Parathyroid adenoma (tissue), 2 donors: ENCODE measurements around the gene ARL5C.

Experiments
- H2AFZ ChIP-seq: fragments of 300-600 bp; sonication (generic); one replicate; pipeline ENCODE4 v1.7.0; 2017; ENCODE audit warnings: antibody characterized with exemption, mild to moderate bottlenecking
- H3K27ac ChIP-seq: fragments of 300-600 bp; sonication (generic); one replicate; pipeline ENCODE4 v1.7.0; 2017
- H3K27me3 ChIP-seq: fragments of 300-600 bp; sonication (generic); one replicate; pipeline ENCODE4 v1.7.0; 2017; ENCODE audit warnings: low read length; ENCODE audit not compliant: control insufficient read depth, insufficient read depth
- H3K36me3 ChIP-seq: fragments of 300-600 bp; sonication (generic); one replicate; pipeline ENCODE4 v1.7.0; 2017; ENCODE audit warnings: low read length; ENCODE audit not compliant: control insufficient read depth, insufficient read depth
- H3K4me1 ChIP-seq: fragments of 300-600 bp; sonication (generic); one replicate; pipeline ENCODE4 v1.7.0; 2017; ENCODE audit warnings: control low read depth
- H3K4me2 ChIP-seq: fragments of 300-600 bp; sonication (generic); one replicate; pipeline ENCODE4 v1.7.0; 2017; ENCODE audit warnings: low read length
- H3K4me3 ChIP-seq: fragments of 300-600 bp; sonication (generic); one replicate; pipeline ENCODE4 v1.7.0; 2017; ENCODE audit warnings: low read depth, low read length
- H3K79me2 ChIP-seq: fragments of 300-600 bp; sonication (generic); one replicate; pipeline ENCODE4 v1.7.0; 2017; ENCODE audit warnings: control low read depth
- H3K9ac ChIP-seq: fragments of 300-600 bp; sonication (generic); one replicate; pipeline ENCODE4 v1.7.0; 2017; ENCODE audit warnings: mild to moderate bottlenecking
- H3K9me3 ChIP-seq: fragments of 300-600 bp; sonication (generic); one replicate; pipeline ENCODE4 v1.7.0; 2017; ENCODE audit warnings: low read length; ENCODE audit not compliant: control insufficient read depth
- TF ChIP-seq, protein P1 (sequence below): fragments of 300-600 bp; sonication (generic); IDR thresholded peaks from one replicate; pipeline ENCODE4 v1.7.0; 2017; ENCODE audit warnings: antibody characterized with exemption, mild to moderate bottlenecking
- donor health status: primary hyperparathyroidism.

The ARL5C gene

DNA sequence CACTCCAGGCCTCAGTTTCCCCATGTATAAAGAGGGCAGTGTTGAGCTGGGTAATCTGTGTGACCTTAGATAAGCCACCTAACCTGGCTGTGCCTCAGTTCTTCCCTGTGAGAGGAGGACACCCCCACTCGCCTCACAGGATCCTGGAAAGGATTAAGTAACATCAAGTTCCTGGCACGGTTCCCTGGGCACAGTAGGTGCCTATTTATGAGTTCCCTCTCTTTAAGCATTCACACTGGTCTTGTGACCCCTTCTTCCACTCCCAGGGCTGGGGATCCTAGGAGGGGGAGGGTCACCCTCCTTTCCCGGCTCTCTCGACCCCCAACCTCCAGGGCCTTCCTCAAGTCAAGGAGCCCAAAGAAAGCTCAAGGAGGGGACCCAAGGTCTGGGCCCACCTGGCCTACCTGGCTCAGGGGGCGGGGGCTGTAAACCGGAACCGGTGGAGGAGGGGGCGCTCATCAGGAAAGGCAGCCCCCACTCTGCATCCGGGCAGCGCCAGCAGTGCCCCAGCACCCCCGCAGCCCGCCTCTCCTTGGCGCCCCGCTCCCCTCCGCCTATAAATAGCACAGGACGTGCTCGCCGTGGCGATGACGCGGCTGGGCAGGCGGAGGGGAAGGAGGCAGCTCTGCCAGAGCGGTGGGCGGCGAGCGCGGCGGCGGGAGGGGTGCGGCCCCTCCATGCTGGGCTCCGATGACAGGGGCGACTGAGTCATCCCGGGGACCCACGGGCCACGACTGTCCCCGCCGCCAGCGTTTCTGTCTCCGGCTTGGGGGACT, 43.5 kb upstream of the ARL5C start:
- peak overlapping the region; percentile 60 for H3K4me2 ChIP-seq
- TF ChIP-seq, protein P1, sequence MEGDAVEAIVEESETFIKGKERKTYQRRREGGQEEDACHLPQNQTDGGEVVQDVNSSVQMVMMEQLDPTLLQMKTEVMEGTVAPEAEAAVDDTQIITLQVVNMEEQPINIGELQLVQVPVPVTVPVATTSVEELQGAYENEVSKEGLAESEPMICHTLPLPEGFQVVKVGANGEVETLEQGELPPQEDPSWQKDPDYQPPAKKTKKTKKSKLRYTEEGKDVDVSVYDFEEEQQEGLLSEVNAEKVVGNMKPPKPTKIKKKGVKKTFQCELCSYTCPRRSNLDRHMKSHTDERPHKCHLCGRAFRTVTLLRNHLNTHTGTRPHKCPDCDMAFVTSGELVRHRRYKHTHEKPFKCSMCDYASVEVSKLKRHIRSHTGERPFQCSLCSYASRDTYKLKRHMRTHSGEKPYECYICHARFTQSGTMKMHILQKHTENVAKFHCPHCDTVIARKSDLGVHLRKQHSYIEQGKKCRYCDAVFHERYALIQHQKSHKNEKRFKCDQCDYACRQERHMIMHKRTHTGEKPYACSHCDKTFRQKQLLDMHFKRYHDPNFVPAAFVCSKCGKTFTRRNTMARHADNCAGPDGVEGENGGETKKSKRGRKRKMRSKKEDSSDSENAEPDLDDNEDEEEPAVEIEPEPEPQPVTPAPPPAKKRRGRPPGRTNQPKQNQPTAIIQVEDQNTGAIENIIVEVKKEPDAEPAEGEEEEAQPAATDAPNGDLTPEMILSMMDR, result no peak
- no peaks in the 10 kb centered on the region for H3K9me3 ChIP-seq
- H3K27ac ChIP-seq, result no peak overlapping the region
- H3K79me2 ChIP-seq, result no peaks in the 10 kb centered on the region
- no peaks in the 10 kb centered on the region for H3K36me3 ChIP-seq
- H3K9ac ChIP-seq, result no peak overlapping the region
- H3K4me1 ChIP-seq, result peaks cover 9% of the 10 kb centered on the region
- H3K27me3 ChIP-seq, result no peaks in the 10 kb centered on the region
- H3K4me3 ChIP-seq, result peak overlapping the region; percentile 12
- H2AFZ ChIP-seq, result peak overlapping the region; percentile 86

DNA sequence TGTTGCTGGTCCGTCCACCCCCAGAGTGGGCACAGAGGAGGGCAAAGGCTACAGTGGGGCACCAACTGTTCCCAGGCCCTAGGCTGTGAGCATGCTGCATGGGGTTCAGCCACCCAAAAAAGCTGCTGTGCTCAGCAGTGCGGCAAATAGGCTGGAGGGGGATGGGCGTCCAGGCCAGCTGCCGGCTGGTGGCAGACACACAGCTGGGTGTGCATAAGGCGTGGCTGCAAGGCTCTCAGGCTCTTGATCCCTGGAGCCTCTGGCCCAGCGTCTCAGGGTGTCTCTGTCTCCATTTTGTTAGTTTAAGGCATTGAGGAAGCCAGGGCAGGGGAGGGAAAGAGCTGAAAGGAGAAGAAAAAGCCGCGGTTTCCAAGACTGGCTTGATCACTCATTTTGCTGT, 42.9 kb upstream of the ARL5C start:
- Histone ChIP-seq H3K9ac (no peak overlapping the region), H3K27me3 (no peaks in the 10 kb centered on the region), H2AFZ (no peak overlapping the region), H3K4me3 (no peak overlapping the region), H3K4me1 (peaks cover 9% of the 10 kb centered on the region), H3K79me2 (no peaks in the 10 kb centered on the region), H3K36me3 (no peaks in the 10 kb centered on the region), H3K9me3 (no peaks in the 10 kb centered on the region), H3K4me2 (no peak overlapping the region), H3K27ac (no peak overlapping the region)
- TF ChIP-seq, protein P1, result no peak

DNA sequence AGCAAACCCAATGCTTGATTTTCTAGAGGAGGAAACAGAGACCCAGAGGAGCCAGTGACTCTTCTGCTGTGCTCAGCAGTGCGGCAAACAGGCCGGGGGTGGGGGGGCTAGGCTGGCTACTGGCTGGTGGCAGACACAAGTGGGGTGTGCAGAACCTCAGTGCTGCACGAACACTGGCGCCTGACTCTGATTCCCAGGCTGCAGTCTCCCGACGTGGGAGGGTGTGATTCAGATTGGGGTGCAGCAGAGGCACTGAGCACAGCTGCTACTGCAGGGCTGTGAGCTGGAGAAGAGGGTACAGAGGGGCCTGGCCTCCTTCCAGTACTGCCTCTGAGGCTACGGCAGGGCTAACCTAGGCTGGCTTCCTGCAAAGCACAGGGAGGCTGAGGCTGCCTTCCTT, 42.2 kb upstream of the ARL5C start:
- Histone ChIP-seq H3K27me3 (no peaks in the 10 kb centered on the region), H3K36me3 (no peaks in the 10 kb centered on the region), H3K9ac (no peak overlapping the region), H3K9me3 (no peaks in the 10 kb centered on the region), H3K27ac (no peak overlapping the region), H3K4me3 (no peak overlapping the region), H3K4me1 (peaks cover 9% of the 10 kb centered on the region), H3K4me2 (no peak overlapping the region), H2AFZ (no peak overlapping the region), H3K79me2 (no peaks in the 10 kb centered on the region)
- TF ChIP-seq, protein P1, result no peak

DNA sequence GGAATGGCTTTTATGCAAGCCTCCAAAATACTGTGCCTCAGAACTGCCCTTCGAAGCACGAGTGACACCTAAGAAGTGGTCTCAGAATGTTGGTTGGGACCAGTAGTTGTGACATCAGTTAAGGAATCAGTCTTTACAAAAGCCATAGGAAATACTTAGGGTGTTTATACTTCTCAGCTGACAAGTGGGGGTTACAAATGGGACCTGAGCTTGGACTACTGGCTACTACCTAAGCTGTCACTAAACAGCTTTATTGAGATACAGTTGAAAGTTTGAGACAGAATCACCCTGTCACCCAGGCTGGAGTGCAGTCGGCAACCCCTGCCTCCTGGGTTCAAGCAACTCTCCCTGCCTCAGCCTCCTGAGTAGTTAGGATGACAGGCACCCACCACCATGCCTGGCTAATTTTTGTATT, 39.2 kb upstream of the ARL5C start:
- H3K27me3 ChIP-seq, result no peaks in the 10 kb centered on the region
- H3K27ac ChIP-seq, result no peak overlapping the region
- peaks cover 10% of the 10 kb centered on the region for H3K79me2 ChIP-seq
- no peak overlapping the region for H2AFZ ChIP-seq
- no peaks in the 10 kb centered on the region for H3K36me3 ChIP-seq
- peaks cover 21% of the 10 kb centered on the region for H3K4me1 ChIP-seq
- H3K4me3 ChIP-seq, result no peak overlapping the region
- no peak overlapping the region for H3K4me2 ChIP-seq
- TF ChIP-seq, protein P1, result no peak
- H3K9me3 ChIP-seq, result no peaks in the 10 kb centered on the region
- H3K9ac ChIP-seq, result no peak overlapping the region

DNA sequence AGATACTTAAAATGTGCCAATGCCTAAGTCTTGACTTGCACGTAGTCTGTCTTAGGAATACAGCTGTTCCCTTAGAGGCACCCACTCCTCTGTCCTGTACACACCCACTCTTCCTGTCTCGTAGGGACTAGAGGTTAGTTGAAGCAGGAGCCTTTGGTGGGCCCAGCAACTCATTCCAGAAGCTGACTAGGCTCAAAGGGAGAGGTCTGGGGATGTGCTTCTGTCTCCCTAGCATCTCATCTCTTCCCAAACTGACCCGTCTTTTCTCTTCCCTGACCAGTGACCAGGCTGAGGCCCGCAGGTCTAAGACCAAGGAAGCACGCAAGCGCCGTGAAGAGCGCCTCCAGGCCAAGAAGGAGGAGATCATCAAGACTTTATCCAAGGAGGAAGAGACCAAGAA, 38.3 kb upstream of the ARL5C start:
- no peak overlapping the region for H3K27ac ChIP-seq
- peaks cover 17% of the 10 kb centered on the region for H3K4me1 ChIP-seq
- no peak overlapping the region for H3K4me3 ChIP-seq
- no peak overlapping the region for H3K9ac ChIP-seq
- H3K27me3 ChIP-seq, result no peaks in the 10 kb centered on the region
- TF ChIP-seq, protein P1, result no peak
- no peak overlapping the region for H2AFZ ChIP-seq
- H3K9me3 ChIP-seq, result no peaks in the 10 kb centered on the region
- no peak overlapping the region for H3K4me2 ChIP-seq
- H3K79me2 ChIP-seq, result peaks cover 11% of the 10 kb centered on the region
- H3K36me3 ChIP-seq, result no peaks in the 10 kb centered on the region
